Smooth muscle cell (in vitro differentiated cells): ENCODE results near the gene GGACT. TPM values are rescaled to one million over a fixed set of nuclear protein-coding genes. Genes with fewer than 3 reads are reported as not detected.

ENCODE experiments used
- DNase-seq: peaks from one replicate; lab custom pipeline; 2025; ENCODE audit not compliant: unreplicated experiment; lab: John Stamatoyannopoulos, UW
- H2AFZ ChIP-seq: fragments of 200-600 bp; sonication (generic); 2 replicates; pipeline ENCODE4 v1.6.0; 2016; ENCODE audit warnings: antibody characterized with exemption, low read depth, mild to moderate bottlenecking
- H3F3A ChIP-seq: fragments of 200-600 bp; sonication (generic); 2 replicates; pipeline ENCODE4 v1.6.0; 2017; ENCODE audit warnings: antibody characterized with exemption, low read depth
- H3K27ac ChIP-seq: fragments of 200-600 bp; sonication (generic); 2 replicates; pipeline ENCODE4 v1.5.1; 2016; ENCODE audit warnings: low read depth, mild to moderate bottlenecking
- H3K27me3 ChIP-seq: fragments of 200-600 bp; sonication (generic); 2 replicates; pipeline ENCODE4 v1.6.1; 2016; ENCODE audit warnings: low read depth, mild to moderate bottlenecking
- H3K36me3 ChIP-seq: fragments of 200-600 bp; sonication (generic); 2 replicates; pipeline ENCODE4 v1.5.1; 2016; ENCODE audit warnings: low read depth
- H3K4me1 ChIP-seq: fragments of 200-600 bp; sonication (generic); 2 replicates; pipeline ENCODE4 v1.5.1; 2016; ENCODE audit warnings: low read depth
- H3K4me2 ChIP-seq: fragments of 200-600 bp; sonication (generic); 2 replicates; pipeline ENCODE4 v1.6.0; 2016; ENCODE audit warnings: mild to moderate bottlenecking
- H3K4me3 ChIP-seq: fragments of 200-600 bp; sonication (generic); 2 replicates; pipeline ENCODE4 v1.5.1; 2016; ENCODE audit warnings: mild to moderate bottlenecking
- H3K79me2 ChIP-seq: fragments of 200-600 bp; sonication (generic); 2 replicates; pipeline ENCODE4 v1.6.0; 2016; ENCODE audit warnings: low read depth, mild to moderate bottlenecking
- H3K9ac ChIP-seq: fragments of 200-600 bp; sonication (generic); 2 replicates; pipeline ENCODE4 v1.6.0; 2016; ENCODE audit warnings: low read depth
- H3K9me3 ChIP-seq: fragments of 200-600 bp; sonication (generic); replicated peaks from 2 replicates; pipeline ENCODE4 v1.5.1; 2016; ENCODE audit warnings: low read depth
- H4K20me1 ChIP-seq: fragments of 200-600 bp; sonication (generic); 2 replicates; pipeline ENCODE4 v1.6.0; 2016; ENCODE audit warnings: low read depth
- WGBS: methylation state at CpG from one replicate; pipeline ENCODE4 v1.1.7; 2016; ENCODE audit warnings: low lambda C conversion rate; 5-methylcytosine and 5-hydroxymethylcytosine counted together
- polyA plus RNA-seq: library from polyadenylated mRNA; unstranded; fragments of >200 nt; fragmentation: Nextera tagmentation; extraction: Ambion mirVana; gene quantifications from 2 replicates; pipeline ENCODE4 v1.2.1, GENCODE V29; 2016
- total RNA-seq: library from RNA; depleted of rRNA; stranded (reverse); fragments of >200 nt; gene quantifications from 2 replicates; pipeline ENCODE4 v1.2.3, GENCODE V29; 2014
- TF ChIP-seq, protein P1 (sequence below): fragments of 200-600 bp; sonication (generic); IDR thresholded peaks from 2 replicates; pipeline ENCODE4 v1.5.1; 2017; ENCODE audit warnings: borderline replicate concordance, mild to moderate bottlenecking, antibody characterized with exemption; ENCODE audit not compliant: insufficient read depth, poor library complexity, severe bottlenecking

Gene GGACT
- total and polyA plus RNA-seq, 2 experiments from 2014 or later = 2.5 to 7.1 TPM

DNA sequence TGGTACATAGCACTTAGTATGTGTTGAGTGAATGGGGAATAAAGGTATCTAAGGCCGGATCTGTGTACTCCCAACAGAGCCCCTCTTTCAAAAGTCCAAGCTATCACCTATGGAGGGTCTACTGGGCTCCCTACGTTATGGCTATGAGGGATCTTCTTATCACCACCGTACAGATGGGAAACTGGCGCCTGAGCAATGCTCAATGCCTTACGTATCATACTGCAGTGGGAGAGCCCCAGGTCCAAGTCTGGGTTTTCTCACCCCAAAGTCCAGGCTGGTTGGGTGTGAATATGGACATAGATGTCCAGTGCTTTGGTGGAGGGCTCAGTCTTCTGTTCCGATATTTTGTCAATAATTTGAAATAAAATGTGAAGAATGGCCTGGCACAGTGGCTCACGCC lies 13.1 kb upstream of the GGACT start:
- no peaks in the 10 kb centered on the region for H3K79me2 ChIP-seq
- H3K27me3 ChIP-seq = no peaks in the 10 kb centered on the region
- H3K36me3 ChIP-seq = no peaks in the 10 kb centered on the region
- no peak overlapping the region for H3K4me3 ChIP-seq
- no peak overlapping the region for H3K9ac ChIP-seq
- H4K20me1 ChIP-seq = no peaks in the 10 kb centered on the region
- H3K4me1 ChIP-seq = no peaks in the 10 kb centered on the region
- no peak for DNase-seq
- no peaks in the 10 kb centered on the region for H3F3A ChIP-seq
- no peak overlapping the region for H3K4me2 ChIP-seq
- H3K9me3 ChIP-seq = no peaks in the 10 kb centered on the region
- no peak overlapping the region for H2AFZ ChIP-seq
- TF ChIP-seq, protein P1, sequence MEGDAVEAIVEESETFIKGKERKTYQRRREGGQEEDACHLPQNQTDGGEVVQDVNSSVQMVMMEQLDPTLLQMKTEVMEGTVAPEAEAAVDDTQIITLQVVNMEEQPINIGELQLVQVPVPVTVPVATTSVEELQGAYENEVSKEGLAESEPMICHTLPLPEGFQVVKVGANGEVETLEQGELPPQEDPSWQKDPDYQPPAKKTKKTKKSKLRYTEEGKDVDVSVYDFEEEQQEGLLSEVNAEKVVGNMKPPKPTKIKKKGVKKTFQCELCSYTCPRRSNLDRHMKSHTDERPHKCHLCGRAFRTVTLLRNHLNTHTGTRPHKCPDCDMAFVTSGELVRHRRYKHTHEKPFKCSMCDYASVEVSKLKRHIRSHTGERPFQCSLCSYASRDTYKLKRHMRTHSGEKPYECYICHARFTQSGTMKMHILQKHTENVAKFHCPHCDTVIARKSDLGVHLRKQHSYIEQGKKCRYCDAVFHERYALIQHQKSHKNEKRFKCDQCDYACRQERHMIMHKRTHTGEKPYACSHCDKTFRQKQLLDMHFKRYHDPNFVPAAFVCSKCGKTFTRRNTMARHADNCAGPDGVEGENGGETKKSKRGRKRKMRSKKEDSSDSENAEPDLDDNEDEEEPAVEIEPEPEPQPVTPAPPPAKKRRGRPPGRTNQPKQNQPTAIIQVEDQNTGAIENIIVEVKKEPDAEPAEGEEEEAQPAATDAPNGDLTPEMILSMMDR = no peak
- 95% methylated on average over 7 of the region's 7 CpGs for WGBS
- H3K27ac ChIP-seq = no peak overlapping the region

DNA sequence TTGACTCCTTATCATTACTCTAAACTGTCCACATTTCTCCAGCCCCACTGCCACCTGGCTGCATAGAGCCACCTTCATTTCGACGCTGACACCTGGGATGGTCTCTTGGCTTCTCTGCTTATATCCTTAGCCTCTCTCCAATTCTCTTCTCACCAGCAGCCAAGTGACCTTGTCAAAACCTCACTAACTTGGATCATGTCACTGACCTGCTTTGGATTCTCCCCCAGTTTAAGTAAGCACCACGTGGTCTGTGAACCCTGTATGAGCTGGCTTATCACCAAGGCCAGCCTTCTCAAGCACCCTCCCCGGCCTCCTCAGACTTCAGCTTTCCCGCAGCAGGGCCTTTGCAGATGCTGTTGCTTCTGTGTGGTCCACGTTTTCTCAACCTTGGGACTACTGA lies 12.3 kb upstream of the GGACT start:
- Histone ChIP-seq H3K36me3 (no peaks in the 10 kb centered on the region), H3K4me3 (no peak overlapping the region), H3K4me2 (no peak overlapping the region), H3K9me3 (no peaks in the 10 kb centered on the region), H2AFZ (no peak overlapping the region), H3F3A (no peaks in the 10 kb centered on the region), H3K9ac (no peak overlapping the region), H3K4me1 (no peaks in the 10 kb centered on the region), H3K79me2 (no peaks in the 10 kb centered on the region), H3K27ac (no peak overlapping the region), H3K27me3 (no peaks in the 10 kb centered on the region), H4K20me1 (no peaks in the 10 kb centered on the region)
- TF ChIP-seq, protein P1 = no peak
- no peak for DNase-seq
- 75% methylated on average over 6 of the region's 6 CpGs for WGBS

DNA sequence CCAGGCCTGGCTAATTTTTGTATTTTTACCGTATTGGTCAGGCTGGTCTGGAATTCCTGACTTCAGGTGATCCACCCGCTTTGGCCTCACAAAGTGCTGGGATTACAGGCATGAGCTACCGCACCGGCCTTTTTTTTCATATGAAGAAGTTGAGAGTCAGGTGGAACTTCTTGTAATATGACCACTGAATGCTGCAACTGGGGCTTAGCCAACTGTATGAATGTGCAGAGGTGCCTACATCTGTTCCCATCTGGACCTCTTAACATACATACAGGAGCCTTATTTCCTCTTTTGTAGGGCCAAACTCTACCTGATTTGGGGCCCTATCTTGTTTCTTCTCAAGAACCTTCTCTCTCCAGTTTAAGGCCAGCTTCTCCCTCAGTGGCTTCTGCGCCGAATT lies 11.9 kb upstream of the GGACT start:
- Histone ChIP-seq H3K4me3 (no peak overlapping the region), H2AFZ (no peak overlapping the region), H3K9me3 (no peaks in the 10 kb centered on the region), H3K27me3 (no peaks in the 10 kb centered on the region), H3K79me2 (no peaks in the 10 kb centered on the region), H3K27ac (no peak overlapping the region), H4K20me1 (no peaks in the 10 kb centered on the region), H3K36me3 (no peaks in the 10 kb centered on the region), H3K9ac (no peak overlapping the region), H3K4me1 (no peaks in the 10 kb centered on the region), H3F3A (no peaks in the 10 kb centered on the region), H3K4me2 (no peak overlapping the region)
- 92% methylated on average over 6 of the region's 6 CpGs for WGBS
- TF ChIP-seq, protein P1 = no peak
- no peak for DNase-seq

DNA sequence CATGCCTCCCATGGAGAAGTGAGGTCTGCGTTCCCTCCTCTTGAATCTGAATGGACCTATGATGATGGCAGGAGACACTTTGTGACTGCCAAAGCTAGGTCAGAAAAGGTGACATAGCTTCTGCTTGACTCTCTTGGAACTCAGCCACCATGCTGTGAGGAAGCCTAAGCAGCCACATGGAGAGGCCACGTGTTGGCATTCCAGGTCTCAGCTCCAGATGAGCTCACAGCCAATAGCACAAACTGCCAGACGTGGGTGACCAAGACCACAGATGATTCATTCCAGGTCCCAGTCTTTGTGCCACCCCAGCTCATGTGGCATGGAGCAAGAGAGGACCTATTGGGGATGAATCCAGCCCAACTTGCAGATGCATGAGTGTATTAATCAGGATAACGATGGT lies 8.7 kb upstream of the GGACT start:
- Histone ChIP-seq H3K27ac (no peak overlapping the region), H3K27me3 (no peaks in the 10 kb centered on the region), H3K36me3 (no peaks in the 10 kb centered on the region), H3K4me2 (no peak overlapping the region), H3K4me1 (no peaks in the 10 kb centered on the region), H3K4me3 (no peak overlapping the region), H2AFZ (no peak overlapping the region), H3F3A (no peaks in the 10 kb centered on the region), H3K9ac (no peak overlapping the region), H3K9me3 (no peaks in the 10 kb centered on the region), H3K79me2 (no peaks in the 10 kb centered on the region), H4K20me1 (no peaks in the 10 kb centered on the region)
- no peak for DNase-seq
- TF ChIP-seq, protein P1 = no peak
- WGBS = 85% methylated on average over 4 of the region's 4 CpGs
